LNCaP clone FGC (cell line): ENCODE measurements around the gene SPEM2.

Experiments used
- DNase-seq: peaks from one replicate; pipeline ENCODE4 v3.0.0-alpha.2; 2011; ENCODE audit warnings: low read depth
- H3K4me3 ChIP-seq: 2 replicates; pipeline ENCODE4 v1.5.1; 2011; ENCODE audit warnings: mild to moderate bottlenecking, low read depth, low read length, control low read depth
- CTCF ChIP-seq: IDR thresholded peaks from 2 replicates; pipeline ENCODE4 v1.5.1; 2012; ENCODE audit warnings: mild to moderate bottlenecking; ENCODE audit not compliant: control insufficient read depth, insufficient read depth; ENCODE audit errors: extremely low read depth

SPEM2 gene

GRCh38 chr17:7421186-7421585 lies 4.2 kb upstream of the SPEM2 start:
- H3K4me3 ChIP-seq = no peak overlapping the region
- DNase-seq = no peak
- TF ChIP-seq CTCF = no peak

- no peak for DNase-seq
- no peak for TF ChIP-seq CTCF
These were observed 1.7 kb upstream of the SPEM2 start for GRCh38 chr17:7423679-7424078.

GRCh38 chr17:7425756-7426155 lies 340 bp downstream of the SPEM2 start:
- TF ChIP-seq CTCF = no peak
- no peak for DNase-seq
- H3K4me3 ChIP-seq = no peak overlapping the region

More at GRCh38 chr17:7423679-7424078, 1.7 kb upstream of the SPEM2 start:
- no peak overlapping the region for H3K4me3 ChIP-seq

- TF ChIP-seq CTCF = no peak
- DNase-seq = no peak
- H3K4me3 ChIP-seq = no peak overlapping the region
These were observed 917 bp downstream of the SPEM2 start for GRCh38 chr17:7426203-7426863.

GRCh38 chr17:7426896-7427489 lies 1.6 kb downstream of the SPEM2 start:
- no peak for TF ChIP-seq CTCF
- no peak overlapping the region for H3K4me3 ChIP-seq
- DNase-seq = no peak

- no peak for TF ChIP-seq CTCF
- no peak for DNase-seq
- H3K4me3 ChIP-seq = no peak overlapping the region
These were observed 2.1 kb downstream of the SPEM2 start for GRCh38 chr17:7427549-7427948.

- no peak within 1 kb of the TSS for H3K4me3 ChIP-seq
- TF ChIP-seq CTCF = no peak
- no peak for DNase-seq
These were observed 3.1 kb downstream of the SPEM2 start, which contains the start of gene SPEM3 for GRCh38 chr17:7428557-7428956. Gene SPEM3, plus strand, starts transcription at chr17:7428857. Its CDS starts 46 bp downstream, at chr17:7428903.
